MG63 (cell line): ENCODE results near the gene ATP2B2. TPM values are rescaled to one million over a fixed set of nuclear protein-coding genes. Genes with fewer than 3 reads are reported as not detected.

Source experiments
- DNase-seq: peaks from one replicate; pipeline ENCODE4 v3.0.0-alpha.2; 2020
- H3K27me3 ChIP-seq: fragments of 250-450 bp; sonication (Bioruptor Pico); 2 replicates; pipeline ENCODE4 v1.5.1; 2020; ENCODE audit warnings: mild to moderate bottlenecking, moderate library complexity
- H3K36me3 ChIP-seq: fragments of 250-450 bp; sonication (Bioruptor Pico); 2 replicates; pipeline ENCODE4 v1.5.1; 2020; ENCODE audit warnings: mild to moderate bottlenecking, moderate library complexity
- H3K4me3 ChIP-seq: fragments of 250-450 bp; sonication (Bioruptor Pico); 2 replicates; pipeline ENCODE4 v1.5.1; 2020; ENCODE audit warnings: mild to moderate bottlenecking, moderate library complexity
- H3K9me3 ChIP-seq: fragments of 250-450 bp; sonication (Bioruptor Pico); 2 replicates; pipeline ENCODE4 v1.5.1; 2020; ENCODE audit warnings: mild to moderate bottlenecking, moderate library complexity
- total RNA-seq: library from RNA; depleted of rRNA; stranded (reverse); fragments of >200 nt; shearing (Covaris generic); gene quantifications from 2 replicates; pipeline ENCODE4 v1.2.3, GENCODE V29; 2014; ENCODE audit warnings: low replicate concordance

ATP2B2 gene
- total RNA-seq, 1 experiment from 2014 or later = 0.03 TPM

- Histone ChIP-seq H3K9me3 (no peaks in the 10 kb centered on the region), H3K36me3 (no peaks in the 10 kb centered on the region), H3K27me3 (no peaks in the 10 kb centered on the region), H3K4me3 (no peak overlapping the region)
- DNase-seq = no peak
Measured at GRCh38 chr3:10534066-10534465, 28.7 kb upstream of the ATP2B2 start.

- Histone ChIP-seq H3K27me3 (no peaks in the 10 kb centered on the region), H3K4me3 (no peak overlapping the region), H3K9me3 (no peaks in the 10 kb centered on the region), H3K36me3 (no peaks in the 10 kb centered on the region)
- DNase-seq = no peak
Measured at GRCh38 chr3:10533737-10534023, 28.3 kb upstream of the ATP2B2 start.

- Histone ChIP-seq H3K36me3 (no peaks in the 10 kb centered on the region), H3K27me3 (no peaks in the 10 kb centered on the region), H3K4me3 (no peak overlapping the region), H3K9me3 (no peaks in the 10 kb centered on the region)
- no peak for DNase-seq
Measured at GRCh38 chr3:10532939-10533736, 27.8 kb upstream of the ATP2B2 start.

DNA sequence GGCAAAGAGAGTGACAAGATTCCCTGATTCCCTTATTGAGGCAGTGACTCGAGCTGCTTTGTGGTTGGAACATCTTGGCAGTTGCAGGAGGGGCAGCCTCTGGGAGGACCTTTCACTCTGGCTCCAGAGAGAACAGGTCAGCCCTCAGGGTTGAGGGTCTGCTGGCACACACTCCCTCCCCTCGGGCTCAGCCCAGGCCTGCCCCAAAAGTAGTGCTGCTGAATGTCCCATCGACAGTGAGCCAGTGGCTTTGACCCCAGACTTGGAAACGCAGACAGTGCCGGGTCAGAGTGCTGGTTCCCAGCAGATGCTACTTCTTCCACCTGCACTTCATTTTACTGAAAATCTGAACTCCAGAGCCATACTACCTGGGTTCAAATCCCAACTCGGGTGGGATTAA is 25.6 kb upstream of the ATP2B2 start:
- DNase-seq = peak; percentile 8
- no peaks in the 10 kb centered on the region for H3K36me3 ChIP-seq
- no peaks in the 10 kb centered on the region for H3K9me3 ChIP-seq
- H3K4me3 ChIP-seq = no peak overlapping the region
- no peaks in the 10 kb centered on the region for H3K27me3 ChIP-seq

DNA sequence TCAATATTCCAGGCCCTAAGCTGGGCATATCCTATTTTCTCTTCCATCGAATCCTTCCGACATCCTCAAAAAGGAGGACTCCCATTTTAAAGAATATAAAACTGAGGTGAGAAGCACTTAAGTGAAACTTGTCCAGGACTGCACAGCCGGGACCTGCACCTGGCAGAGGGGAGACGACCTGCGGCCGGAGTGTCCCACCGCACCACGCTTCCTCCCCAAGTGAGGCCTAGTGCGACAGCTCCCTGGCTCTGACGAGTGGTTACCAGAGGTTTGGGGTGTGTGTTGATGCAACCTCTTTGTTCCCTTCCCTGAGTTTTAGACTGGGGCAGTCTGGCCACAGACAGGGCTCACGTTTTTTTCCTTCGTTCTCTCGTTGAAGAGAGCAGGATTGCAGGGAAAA is 24.9 kb upstream of the ATP2B2 start:
- H3K36me3 ChIP-seq = no peaks in the 10 kb centered on the region
- H3K27me3 ChIP-seq = no peaks in the 10 kb centered on the region
- no peaks in the 10 kb centered on the region for H3K9me3 ChIP-seq
- no peak overlapping the region for H3K4me3 ChIP-seq
- no peak for DNase-seq

GRCh38 chr3:10529809-10530208 is 24.4 kb upstream of the ATP2B2 start:
- no peak for DNase-seq
- Histone ChIP-seq H3K4me3 (no peak overlapping the region), H3K9me3 (no peaks in the 10 kb centered on the region), H3K27me3 (no peaks in the 10 kb centered on the region), H3K36me3 (no peaks in the 10 kb centered on the region)

- H3K36me3 ChIP-seq = no peaks in the 10 kb centered on the region
- no peak overlapping the region for H3K4me3 ChIP-seq
- H3K27me3 ChIP-seq = no peaks in the 10 kb centered on the region
- no peak for DNase-seq
- H3K9me3 ChIP-seq = no peaks in the 10 kb centered on the region
Measured at GRCh38 chr3:10528046-10528445, 22.7 kb upstream of the ATP2B2 start.

DNA sequence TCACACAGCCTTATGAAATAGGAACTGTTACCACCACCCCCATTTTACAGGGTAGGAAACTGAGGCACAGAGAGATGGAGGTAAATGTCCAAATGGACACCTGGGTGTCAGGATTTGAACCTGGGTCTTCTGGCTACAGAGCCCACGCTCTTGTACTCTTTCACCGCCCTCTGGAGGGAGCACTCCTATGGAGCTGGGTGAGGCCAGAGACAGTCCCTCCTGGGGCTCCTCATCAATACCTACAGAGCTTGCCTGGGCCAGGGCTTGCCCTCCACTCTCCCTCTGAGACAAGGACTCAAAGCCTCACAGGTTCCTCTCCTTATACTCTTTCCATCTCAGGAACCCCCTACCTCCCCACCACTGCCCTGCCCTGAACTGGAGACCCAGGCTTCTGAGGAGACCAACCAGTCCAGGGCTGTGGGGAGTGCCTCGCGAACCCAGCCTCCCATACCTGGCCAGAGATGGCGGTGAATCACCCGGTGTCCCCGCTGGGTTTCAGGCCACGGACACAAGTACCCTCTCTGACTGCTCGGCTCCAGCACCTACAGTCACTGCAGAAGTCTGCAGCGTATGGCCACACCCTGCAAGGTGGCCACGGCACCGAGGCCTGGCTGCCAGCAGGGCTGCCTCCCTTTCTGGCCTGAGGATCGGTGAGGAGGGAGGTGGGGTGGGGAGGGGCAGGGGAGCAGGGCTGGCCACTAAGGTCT is 22.1 kb upstream of the ATP2B2 start:
- no peak for DNase-seq
- no peaks in the 10 kb centered on the region for H3K27me3 ChIP-seq
- H3K4me3 ChIP-seq = no peak overlapping the region

DNA sequence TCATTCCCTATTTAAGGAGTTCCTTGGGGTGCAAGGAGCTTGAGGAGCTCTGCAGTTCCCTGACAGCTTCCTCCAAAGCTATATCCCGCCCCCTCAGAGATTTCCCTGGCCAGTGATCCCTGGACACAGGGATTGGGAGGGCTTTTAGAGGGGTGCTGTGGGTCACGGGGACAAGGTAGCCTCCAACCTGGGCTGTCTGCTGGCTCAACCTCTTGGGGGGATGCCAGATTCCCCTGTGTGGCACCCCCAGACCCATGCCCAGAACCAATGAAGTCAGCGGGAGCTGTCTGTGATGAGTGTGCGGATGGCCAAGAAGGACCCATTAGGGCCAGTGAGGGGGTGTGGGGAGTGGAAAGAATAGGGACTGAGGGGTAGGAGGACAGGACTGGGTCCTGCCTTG is 21.0 kb upstream of the ATP2B2 start:
- Histone ChIP-seq H3K27me3 (no peaks in the 10 kb centered on the region), H3K36me3 (no peaks in the 10 kb centered on the region), H3K4me3 (no peak overlapping the region), H3K9me3 (no peaks in the 10 kb centered on the region)
- DNase-seq = no peak

More for the DNA sequence above, 22.1 kb upstream of the ATP2B2 start:
- Histone ChIP-seq H3K36me3 (no peaks in the 10 kb centered on the region), H3K9me3 (no peaks in the 10 kb centered on the region)

DNA sequence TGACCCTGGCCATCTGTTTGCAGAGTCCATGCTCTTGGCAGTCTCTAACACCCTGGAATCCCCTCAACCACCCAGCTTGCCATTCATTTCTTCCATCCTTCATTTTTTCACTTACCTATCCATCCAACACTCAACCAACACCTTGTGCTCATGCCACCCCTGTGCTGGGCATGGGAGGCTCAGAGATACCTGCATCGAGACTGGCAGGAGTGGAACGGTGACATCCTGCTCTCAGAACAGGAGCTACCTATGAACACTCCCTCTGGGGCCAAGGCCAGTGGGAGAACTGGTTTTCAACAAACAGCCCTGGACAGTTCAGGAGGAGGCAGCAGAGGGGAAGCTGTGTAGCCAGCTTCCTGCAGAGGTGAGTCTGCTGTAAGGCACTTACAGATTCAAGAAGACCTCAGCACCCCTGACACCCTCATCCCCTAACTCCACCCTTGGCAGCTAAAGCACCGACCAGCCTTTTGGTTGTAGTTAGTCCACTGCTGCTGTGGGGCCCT is 19.5 kb upstream of the ATP2B2 start:
- Histone ChIP-seq H3K27me3 (no peaks in the 10 kb centered on the region), H3K36me3 (no peaks in the 10 kb centered on the region), H3K9me3 (no peaks in the 10 kb centered on the region), H3K4me3 (no peak overlapping the region)
- DNase-seq = no peak

DNA sequence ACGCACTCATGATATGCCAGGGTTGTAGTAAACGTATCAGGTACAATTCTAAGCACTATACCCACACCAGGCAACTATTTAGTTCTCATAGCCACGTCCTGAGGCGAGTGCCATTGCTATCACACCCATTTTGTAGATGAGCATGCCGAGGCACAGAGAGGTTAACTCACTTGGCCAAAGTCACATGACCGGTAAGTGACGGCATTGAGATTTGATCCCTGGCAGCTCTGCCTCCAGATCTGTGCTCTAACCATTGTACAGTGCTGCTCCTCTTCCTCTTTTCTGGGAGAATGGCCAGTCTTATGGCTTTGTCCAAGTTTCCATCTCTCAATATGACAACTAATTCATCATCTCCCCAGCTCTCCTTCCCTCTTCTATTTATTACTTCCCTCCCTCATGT is 18.9 kb upstream of the ATP2B2 start:
- Histone ChIP-seq H3K4me3 (no peak overlapping the region), H3K27me3 (no peaks in the 10 kb centered on the region), H3K36me3 (no peaks in the 10 kb centered on the region), H3K9me3 (no peaks in the 10 kb centered on the region)
- no peak for DNase-seq

DNA sequence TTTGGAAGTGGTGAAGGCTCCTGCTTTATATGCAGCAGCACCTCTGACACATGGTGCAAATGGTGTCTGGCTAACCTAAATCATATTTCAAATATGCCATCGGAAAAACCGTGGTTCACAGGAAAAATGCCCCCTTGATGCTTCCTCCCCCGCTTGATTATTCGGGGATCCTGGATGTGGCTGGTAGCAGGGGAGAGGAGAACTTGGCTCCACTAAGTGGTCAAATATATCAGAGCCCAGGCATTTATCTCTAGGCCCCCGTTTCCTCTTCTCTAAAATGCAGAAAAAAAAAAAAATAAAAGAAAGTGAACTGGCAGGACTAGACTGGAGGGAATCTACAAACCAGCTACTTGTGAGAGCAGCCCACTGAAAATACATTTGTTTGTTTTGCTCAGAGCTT is 18.2 kb upstream of the ATP2B2 start:
- H3K4me3 ChIP-seq = no peak overlapping the region
- H3K36me3 ChIP-seq = no peaks in the 10 kb centered on the region
- no peak for DNase-seq
- no peaks in the 10 kb centered on the region for H3K27me3 ChIP-seq
- no peaks in the 10 kb centered on the region for H3K9me3 ChIP-seq

DNA sequence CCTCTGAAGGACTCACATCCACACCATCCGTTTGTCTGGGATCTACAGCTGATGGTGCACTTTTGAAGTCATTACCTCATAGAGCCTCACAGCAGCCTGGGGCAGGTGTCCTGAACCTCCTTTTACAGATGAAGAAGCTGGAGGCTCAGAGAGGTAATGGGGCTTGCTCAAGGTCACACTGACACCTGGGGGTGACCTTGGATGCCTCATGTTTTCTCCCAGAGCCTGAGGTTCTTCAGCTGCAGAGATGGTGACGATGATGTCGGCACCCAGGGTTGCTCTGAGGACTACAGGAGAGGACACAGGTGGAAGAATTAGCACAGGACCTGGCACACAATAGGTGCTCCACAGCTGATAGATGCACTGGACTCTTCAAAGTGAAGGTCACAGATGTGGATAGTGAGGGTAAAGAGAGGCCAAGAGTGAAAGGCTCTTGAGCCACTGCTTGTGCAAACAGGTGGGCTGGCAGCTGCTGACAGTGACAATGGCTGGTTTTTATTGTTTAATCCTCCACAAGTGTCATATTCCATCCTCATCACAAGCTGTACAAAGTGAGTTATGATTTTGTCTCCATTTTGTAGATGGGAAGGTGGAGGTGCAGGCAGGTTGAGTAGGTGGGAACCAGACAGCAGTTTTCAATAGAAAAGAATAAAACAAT is 17.4 kb upstream of the ATP2B2 start:
- Histone ChIP-seq H3K36me3 (no peaks in the 10 kb centered on the region), H3K9me3 (no peaks in the 10 kb centered on the region), H3K27me3 (no peaks in the 10 kb centered on the region), H3K4me3 (no peak overlapping the region)
- no peak for DNase-seq

GRCh38 chr3:10521772-10522441 is 16.5 kb upstream of the ATP2B2 start:
- no peaks in the 10 kb centered on the region for H3K36me3 ChIP-seq
- H3K4me3 ChIP-seq = no peak overlapping the region
- H3K9me3 ChIP-seq = no peaks in the 10 kb centered on the region
- no peaks in the 10 kb centered on the region for H3K27me3 ChIP-seq
- DNase-seq = no peak

GRCh38 chr3:10520072-10520471 is 14.7 kb upstream of the ATP2B2 start:
- no peaks in the 10 kb centered on the region for H3K9me3 ChIP-seq
- no peak for DNase-seq
- H3K27me3 ChIP-seq = no peaks in the 10 kb centered on the region
- H3K36me3 ChIP-seq = no peaks in the 10 kb centered on the region
- H3K4me3 ChIP-seq = no peak overlapping the region

DNA sequence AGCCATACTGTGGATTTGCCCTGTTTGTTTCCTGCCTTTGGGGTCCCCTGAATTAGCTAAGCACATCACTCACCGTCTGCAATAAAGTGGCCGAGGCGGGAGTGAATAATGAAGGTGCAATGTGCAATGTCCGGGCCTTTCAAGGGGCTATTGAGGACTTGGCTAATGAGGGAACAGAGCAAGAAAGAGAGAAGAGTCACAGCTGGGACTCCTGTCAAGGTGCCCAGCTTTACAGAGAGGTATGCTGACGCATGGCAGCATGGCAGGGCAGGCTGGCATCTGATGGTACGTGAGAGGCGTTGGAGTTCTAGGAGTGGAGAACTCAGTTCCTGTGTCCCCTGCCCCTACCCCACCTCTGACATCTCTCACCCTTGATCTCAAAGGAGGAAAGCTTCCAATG is 13.8 kb upstream of the ATP2B2 start:
- Histone ChIP-seq H3K27me3 (no peaks in the 10 kb centered on the region), H3K36me3 (no peaks in the 10 kb centered on the region), H3K9me3 (no peaks in the 10 kb centered on the region), H3K4me3 (no peak overlapping the region)
- peak; percentile 64 for DNase-seq

GRCh38 chr3:10518506-10519150 is 13.2 kb upstream of the ATP2B2 start:
- no peaks in the 10 kb centered on the region for H3K27me3 ChIP-seq
- no peaks in the 10 kb centered on the region for H3K36me3 ChIP-seq
- no peaks in the 10 kb centered on the region for H3K9me3 ChIP-seq
- peak; percentile 74 for DNase-seq
- no peak overlapping the region for H3K4me3 ChIP-seq
